ENCODE results near the gene SCN5A.

SCN5A gene

DNA sequence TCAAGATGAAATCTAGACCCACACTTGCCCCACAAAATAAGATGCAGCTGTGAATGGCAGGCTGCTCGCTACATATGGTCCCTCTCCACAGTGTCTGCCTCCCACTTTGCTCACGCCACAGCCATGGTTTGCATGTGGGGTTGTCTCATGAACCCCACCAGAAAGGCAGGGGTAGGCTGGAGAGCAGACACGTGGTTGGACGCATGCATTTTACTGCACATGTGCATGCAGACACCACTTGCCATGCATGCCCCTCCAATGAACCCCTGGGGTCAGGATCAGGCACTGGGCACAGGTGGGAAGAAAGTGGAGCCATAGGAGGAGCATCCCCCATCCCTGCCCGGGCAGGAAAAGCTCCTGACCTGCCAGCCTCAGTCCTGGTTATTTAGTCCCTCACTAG lies 20.7 kb downstream of the SCN5A start:
- no peak overlapping the region for H3K4me3 ChIP-seq (ENCODE audit: low read depth, low read length)
- no peak for DNase-seq (ENCODE audit: low read depth)

DNA sequence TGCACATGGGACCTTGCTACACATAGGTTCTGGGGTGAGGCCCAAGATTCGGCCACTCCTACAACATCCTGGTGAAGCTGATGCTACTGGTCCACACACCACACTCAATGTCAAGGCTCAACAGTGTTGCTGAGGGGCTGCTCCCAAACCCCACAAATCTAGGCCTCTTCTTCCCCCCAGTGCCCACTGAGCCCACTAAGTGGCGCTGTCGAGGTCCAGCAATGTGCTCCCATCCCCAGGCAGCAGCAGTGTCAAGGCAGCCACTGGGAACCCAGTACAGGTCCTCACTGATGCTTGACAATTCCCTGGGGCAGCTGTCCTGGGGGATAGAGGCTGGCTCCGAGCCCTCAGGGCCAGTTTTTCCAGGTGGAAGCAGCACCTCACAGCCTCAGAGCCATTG lies 21.5 kb downstream of the SCN5A start:
- no peak for DNase-seq (ENCODE audit: low read depth)
- no peak overlapping the region for H3K4me3 ChIP-seq (ENCODE audit: low read depth, low read length)

DNA sequence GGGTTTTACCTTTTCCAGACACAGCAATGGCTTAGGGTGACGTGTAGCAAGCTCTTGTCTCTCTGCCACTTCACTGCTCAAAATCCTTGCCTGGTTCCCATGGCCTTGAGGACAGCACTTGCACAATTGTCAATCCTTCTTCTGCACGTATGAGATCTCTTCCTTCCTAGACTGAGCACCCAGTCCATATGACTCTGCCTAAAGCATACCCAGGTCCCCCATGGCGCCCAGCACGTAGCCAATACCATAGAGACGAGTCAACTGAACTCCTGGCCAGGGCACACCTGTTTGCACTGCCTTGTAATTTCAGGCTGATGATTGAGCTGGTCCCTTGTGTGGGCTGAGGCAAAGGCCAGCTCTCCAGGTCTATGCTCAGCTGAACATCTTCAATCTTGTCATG lies 23.3 kb downstream of the SCN5A start:
- no peak for DNase-seq (ENCODE audit: low read depth)
- no peak overlapping the region for H3K4me3 ChIP-seq (ENCODE audit: low read depth, low read length)

DNA sequence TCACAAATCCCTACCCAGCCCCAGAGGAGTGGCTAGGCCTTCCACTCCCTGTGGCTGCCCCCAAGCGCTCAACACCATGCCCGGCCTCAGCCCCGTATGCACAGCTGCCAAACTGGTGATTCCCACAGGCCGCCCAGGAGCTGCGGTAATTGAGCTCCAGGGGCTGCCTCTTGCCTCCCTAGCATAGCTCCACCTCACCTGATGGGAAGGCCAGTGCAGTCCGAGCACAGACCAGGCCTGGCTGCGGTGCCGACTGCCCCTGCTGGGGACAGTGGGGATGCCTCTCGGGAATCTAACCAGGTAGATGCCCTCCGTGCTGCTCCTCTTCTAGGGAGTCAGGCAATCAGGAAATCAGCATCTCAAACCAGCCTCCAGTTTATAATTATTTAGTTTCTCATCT lies 25.9 kb downstream of the SCN5A start:
- no peak for DNase-seq (ENCODE audit: low read depth)
- no peak overlapping the region for H3K4me3 ChIP-seq (ENCODE audit: low read depth, low read length)

DNA sequence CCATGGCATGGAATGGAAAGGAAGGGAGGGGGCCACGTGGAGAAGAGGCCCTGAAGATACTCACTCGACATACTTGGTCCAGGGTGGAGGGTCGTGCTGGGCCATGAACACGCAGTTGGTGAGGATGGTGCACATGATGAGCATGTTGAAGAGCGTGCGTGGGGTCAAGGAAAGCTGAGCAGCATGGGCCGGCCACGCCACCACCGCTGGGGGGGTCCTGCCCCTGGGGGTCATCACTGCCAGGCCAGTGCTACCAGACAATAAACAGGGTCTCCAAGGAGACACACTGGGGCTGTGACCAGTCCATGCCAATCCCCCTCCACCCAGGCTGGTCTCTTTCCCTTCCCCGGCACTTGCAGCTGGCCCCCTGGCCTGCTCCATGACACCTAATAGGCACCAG lies 27.2 kb downstream of the SCN5A start:
- DNase-seq (ENCODE audit: low read depth): no peak
- H3K4me3 ChIP-seq (ENCODE audit: low read depth, low read length): no peak overlapping the region

DNA sequence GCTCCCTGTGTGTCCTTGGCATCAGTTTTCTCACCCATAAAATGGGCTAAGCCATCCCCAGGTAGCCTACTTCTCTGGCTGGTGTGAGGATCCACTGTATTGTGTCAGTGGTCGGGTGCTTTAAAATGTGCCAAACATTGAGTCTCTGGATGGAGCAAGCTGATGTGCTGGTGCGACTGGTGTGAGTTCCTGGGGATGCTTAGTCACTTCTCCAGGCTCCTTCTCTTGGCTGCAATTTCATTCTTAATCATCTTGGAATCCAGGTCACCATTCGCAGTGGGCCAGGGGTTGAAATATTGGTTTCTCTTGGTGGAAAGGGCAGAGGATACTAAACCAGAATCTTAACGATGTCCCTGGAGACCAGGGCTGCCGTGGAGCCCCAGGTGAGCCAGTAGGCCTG lies 29.3 kb downstream of the SCN5A start:
- H3K4me3 ChIP-seq (ENCODE audit: low read depth, low read length): no peak overlapping the region
- DNase-seq (ENCODE audit: low read depth): no peak

DNA sequence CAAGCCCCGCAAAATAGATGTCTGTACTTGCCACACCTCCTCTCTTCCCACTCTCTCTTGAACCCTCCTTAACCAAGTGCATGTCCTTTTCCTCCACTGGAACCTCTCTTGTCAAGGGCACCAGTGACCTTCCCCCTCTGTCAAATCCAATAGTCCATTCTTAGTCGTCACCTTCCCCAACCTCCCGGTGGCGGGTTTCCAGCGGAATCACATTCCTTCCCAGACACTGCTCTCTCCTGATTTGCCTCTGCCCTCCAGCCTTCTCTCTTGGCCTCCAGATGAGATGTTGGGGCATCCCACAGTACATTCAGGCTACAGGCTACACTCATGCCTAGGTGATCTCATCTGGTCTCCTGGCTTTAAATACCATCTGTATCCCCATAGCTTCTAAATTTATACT lies 31.1 kb downstream of the SCN5A start:
- H3K4me3 ChIP-seq (ENCODE audit: low read depth, low read length): no peak overlapping the region
- DNase-seq (ENCODE audit: low read depth): no peak

DNA sequence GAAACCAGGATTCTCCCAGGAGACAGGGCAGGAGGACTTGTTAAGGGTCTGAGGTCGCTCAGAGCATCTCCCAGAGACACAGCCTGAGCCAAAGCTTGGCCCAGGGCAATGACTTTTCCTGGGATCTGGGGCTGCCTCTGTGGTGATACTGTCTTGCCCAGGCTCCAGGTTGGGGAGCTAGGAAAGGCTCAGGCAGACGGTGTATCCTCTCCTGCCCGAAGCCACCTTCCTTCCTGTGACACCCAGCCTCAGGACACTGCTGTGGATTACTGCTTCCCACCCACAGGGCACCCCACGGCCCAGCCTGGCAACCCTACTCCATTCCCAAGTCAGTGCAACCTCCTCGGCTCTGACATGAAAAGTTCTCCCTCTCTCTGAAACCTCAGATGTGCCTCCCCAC lies 31.9 kb downstream of the SCN5A start:
- no peak overlapping the region for H3K4me3 ChIP-seq (ENCODE audit: low read depth, low read length)
- DNase-seq (ENCODE audit: low read depth): no peak

DNA sequence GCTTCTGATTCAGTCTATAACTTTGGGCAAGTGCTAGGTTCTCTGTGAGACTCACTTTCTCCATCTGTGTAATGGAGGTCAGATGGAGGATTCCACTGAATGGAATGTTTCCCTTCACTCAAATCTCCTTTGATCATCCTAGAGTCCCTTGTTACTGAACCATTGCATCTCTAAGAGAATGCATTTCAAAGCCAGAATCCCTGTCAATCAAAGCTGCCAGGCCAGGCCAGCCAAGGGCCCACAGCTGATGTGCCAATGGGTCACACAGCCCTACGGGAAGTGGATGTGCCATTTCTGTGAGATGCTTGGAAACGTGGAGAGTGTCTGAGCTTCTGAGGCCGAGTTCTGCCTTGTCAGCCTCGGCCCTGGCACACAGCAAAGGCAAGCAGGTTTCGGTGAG lies 32.4 kb downstream of the SCN5A start:
- no peak for DNase-seq (ENCODE audit: low read depth)
- no peak overlapping the region for H3K4me3 ChIP-seq (ENCODE audit: low read depth, low read length)

DNA sequence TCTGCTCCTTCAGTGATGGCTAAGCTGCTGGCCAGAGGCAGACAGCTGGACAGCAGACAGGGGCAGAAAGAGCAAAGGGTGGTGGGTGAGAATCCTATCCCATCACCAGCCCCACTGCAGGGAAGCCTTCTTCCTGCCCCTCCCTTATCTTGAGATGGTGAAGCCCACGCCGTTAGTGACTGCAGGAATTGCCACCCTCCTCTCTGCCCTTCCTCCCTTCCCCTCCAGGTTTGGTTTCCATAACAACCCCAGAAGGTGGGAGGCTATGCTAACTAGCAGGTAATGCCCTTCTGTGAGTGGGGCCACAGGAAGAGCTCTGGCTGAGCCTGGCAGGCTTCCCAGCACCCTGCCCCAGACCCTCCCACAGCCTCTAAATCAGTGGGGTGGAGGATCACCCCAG lies 32.8 kb downstream of the SCN5A start:
- H3K4me3 ChIP-seq (ENCODE audit: low read depth, low read length): no peak overlapping the region
- no peak for DNase-seq (ENCODE audit: low read depth)

DNA sequence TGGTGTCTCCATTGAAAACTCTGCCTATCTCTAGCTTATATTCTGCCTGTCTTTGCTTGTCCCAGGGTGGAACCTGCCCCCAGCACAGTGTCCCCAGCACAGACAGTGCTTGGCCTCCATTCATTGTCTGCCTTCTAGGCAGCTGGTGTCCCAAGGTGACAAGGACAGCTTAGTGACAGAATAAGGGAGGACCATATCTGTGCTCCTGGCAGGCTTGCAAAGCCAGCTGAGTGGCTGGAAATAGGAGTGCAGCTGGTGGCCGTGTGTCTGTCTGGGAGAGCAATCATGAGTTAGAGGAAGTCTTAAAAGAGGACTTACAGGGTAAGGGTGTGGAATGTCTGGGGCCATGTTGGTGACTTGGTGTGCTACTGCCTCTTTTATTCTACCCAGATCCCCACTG lies 33.4 kb downstream of the SCN5A start:
- no peak overlapping the region for H3K4me3 ChIP-seq (ENCODE audit: low read depth, low read length)
- no peak for DNase-seq (ENCODE audit: low read depth)

DNA sequence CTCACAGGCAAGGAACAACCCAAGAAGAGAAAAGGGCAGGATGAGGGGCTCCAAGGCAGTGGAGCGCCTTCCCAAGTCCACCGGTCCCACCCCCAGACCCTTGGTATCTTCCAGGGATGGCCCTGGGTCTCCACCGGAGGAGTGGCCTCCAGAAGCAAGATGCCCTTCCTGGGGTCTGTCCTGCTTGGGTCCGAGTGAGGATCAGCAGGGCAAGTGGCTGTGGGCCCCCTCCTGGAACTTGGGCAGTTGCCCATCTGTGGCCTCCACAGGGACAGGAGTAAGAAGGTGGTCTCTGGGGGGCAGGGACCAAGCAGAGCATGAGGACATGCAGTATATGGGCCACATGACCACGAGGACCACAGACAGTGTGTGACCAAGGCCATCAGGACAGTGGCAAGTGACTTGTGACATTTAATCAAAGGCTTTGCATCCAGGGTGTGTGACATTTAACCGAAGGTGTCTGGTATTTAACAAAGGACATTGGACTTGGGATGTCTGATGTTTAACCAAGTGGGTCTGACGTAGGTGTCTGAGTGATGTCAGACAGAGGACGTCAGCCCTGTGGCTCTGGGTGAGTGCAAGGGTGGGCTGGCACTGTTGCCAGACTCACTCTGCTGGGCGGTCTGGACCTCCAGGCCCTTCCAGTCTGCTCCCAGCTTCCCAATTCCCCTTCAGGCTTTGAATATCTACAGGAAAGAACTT lies 34.7 kb downstream of the SCN5A start:
- DNase-seq (ENCODE audit: low read depth): no peak

DNA sequence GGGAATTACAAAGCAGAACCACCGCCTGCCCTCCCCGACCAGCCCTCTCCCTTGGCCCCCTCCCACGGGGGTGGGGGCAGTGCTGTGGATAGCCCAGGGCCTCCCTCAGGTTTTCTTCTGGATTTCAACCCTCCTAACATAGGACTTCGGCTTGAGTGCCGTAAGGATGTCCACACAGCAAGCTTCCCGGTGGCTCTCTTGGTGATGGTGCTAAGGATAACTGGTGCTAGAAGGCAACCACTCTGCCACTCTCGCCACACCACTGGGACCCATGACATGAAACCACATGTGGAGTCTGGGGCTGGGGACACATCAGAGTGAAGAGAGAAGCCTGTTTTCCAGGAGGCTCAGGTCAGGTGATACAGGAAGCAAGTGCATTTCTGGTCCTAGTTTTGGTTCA lies 35.4 kb downstream of the SCN5A start:
- no peak for DNase-seq (ENCODE audit: low read depth)
- no peak overlapping the region for H3K4me3 ChIP-seq (ENCODE audit: low read depth, low read length)

More for the DNA sequence above, 34.7 kb downstream of the SCN5A start:
- H3K4me3 ChIP-seq (ENCODE audit: low read depth, low read length): no peak overlapping the region

DNA sequence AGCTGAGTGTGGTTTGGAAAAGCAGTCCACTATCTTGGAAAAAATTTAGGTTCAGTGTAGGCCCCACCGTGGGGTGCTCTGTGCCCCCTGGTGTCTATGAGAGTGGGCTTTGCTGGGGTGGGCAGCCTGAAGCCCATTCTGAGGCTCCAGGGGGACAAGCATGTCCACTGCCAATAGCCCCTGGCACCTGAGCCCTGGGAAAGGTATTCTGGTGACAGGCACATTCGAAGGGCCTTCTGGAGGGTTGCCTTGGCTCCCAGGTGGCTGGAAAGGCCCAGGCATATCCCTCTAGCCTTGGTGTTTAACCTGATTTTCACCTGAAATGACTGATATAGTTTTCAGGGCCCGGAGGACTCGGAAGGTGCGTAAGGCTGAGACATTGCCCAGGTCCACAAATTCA lies 36.1 kb downstream of the SCN5A start:
- no peak overlapping the region for H3K4me3 ChIP-seq (ENCODE audit: low read depth, low read length)
- DNase-seq (ENCODE audit: low read depth): no peak

DNA sequence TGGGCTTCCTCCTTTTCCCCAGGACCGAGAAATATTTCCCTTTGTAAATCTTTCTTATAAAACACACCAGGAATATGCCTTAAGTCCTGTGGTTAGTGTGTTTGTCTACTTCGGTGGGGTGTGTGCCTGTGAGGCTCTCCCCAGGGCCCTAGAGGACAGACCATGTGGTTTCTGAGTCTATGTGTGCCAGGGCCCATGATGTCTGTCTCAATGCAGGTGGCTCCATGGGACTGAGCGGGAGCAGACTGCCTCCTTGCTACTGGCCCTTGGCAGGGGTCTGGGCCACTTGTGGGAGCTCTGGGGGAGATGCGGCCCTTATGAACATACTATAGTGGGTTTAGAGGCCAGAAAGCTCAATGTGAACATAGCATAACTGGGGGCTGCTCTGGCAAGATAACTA lies 37.6 kb downstream of the SCN5A start:
- H3K4me3 ChIP-seq (ENCODE audit: low read depth, low read length): no peak overlapping the region
- DNase-seq (ENCODE audit: low read depth): no peak

DNA sequence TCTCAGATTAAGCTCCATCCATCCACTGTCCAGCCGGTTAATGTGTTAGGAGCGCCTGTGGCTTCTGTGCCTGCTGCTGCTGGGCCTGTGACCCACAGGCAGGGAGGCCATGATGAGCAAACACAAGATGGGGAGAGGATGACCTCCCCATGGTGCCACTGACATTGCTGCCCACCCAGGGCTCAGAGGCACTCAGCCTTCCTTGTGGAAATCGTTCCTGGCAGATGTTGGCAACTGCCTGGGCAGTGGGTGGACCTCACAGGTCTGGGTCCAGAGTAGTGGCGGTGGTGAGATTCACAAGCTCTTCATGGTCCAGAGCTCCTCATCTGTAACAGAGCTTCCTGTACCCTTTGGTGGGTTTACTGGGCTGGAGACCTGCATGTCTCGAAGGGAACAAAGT lies 38.6 kb downstream of the SCN5A start:
- no peak for DNase-seq (ENCODE audit: low read depth)
- H3K4me3 ChIP-seq (ENCODE audit: low read depth, low read length): no peak overlapping the region

DNA sequence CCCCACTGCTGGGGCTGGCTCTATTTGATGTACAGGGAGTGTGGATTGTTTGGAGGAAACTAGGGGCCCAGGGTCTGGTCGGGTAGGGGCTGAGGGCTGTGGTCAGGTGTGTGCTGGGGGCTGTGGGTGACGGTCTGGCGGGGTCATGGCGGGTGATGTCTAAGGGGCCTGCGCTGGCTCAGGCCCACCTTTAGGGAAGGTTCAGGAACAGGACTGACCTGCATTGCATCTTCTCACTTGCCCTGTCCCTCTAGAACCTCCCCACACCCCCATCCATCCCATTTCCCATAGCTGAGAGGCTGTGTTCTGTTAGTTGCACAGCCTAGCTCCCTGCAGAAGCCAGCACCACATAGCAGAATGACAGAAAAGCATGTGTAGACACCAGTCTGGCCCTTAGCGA lies 39.1 kb downstream of the SCN5A start:
- no peak for DNase-seq (ENCODE audit: low read depth)
- H3K4me3 ChIP-seq (ENCODE audit: low read depth, low read length): no peak overlapping the region

DNA sequence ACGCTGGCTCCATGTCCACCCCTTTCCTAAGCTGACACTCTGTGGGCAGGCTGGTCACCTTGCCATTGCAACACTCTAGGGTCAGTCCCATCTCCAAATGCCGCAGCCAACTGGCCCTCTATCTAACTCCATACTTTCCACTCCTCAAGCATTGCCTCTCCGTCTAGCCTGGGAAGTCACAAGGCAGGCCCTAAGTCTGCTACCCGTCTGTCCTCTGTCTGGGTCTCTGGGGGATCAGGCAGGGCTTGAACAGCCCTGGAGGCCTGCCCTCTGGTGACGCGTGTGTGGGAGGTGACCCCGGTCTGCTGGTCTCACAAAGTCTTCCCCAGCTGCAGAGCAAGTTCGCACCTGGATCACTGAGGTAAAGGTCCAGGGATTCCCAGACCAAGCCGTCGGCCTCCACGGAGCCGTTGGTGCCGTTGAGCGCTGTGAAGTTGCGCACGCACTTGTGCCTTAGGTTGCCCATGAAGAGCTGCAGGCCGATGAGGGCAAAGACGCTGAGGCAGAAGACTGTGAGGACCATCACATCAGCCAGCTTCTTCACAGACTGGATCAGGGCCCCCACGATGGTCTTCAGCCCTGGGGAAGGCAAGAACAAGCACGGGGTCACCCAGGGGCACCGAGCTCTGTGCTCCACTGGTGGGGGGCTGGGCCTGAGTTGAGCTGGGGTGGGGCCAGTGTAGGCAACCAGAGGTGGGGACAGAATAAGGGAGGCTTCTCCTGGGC lies 39.9 kb downstream of the SCN5A start:
- H3K4me3 ChIP-seq (ENCODE audit: low read depth, low read length): no peak overlapping the region
- no peak for DNase-seq (ENCODE audit: low read depth)

DNA sequence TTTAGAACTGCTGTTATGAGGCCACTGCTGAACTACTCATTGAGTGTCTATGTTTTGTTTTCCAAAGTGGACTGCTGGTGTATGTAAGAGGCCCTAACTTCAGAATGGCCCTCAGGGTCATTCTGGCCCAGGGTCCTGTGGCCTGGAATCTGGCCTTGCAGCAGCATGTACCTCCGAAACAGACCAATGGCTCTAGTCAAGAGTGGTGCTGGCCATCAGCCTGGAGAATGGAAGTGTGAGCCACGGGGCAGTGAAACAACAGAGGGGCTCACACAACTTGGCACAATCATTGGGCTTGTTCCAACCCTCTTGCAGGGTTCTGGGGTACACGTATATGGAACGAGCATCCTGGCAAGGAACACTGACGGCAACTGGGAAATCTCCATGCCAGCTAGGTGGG lies 40.5 kb downstream of the SCN5A start:
- no peak overlapping the region for H3K4me3 ChIP-seq (ENCODE audit: low read depth, low read length)
- no peak for DNase-seq (ENCODE audit: low read depth)

DNA sequence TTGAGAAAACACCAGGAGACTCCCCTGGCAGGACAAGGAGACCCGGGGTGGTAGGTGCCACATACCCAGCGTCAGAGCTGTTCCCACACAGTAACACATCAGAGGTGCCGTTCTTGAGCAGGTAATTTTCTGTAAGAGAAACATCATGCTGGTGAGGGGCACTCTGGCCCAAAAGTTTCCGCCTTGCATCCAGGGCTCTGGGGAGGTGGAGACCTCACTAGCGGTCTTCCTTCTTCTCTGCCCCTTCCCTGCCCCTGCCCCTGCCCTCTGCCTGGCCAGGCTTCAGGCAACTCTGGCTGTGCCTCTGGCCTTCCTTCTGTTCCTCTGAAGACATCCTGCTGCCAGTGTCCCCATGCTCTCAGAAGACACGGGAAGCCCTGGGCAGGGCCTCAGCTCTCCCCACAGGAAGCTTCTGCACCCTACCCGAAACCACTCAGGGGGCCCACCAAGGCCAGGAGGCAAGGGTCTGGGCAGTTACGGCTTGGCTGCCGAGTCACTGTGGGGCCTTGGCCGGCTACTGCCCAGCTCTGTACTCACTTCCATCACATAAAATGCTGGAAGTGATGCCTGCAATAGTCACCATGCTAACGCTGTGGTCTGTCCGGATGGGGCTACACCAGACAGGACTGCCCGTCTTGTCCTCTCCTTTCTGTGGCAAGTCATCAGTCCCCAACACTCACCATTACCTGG lies 41.3 kb downstream of the SCN5A start:
- no peak for DNase-seq (ENCODE audit: low read depth)

DNA sequence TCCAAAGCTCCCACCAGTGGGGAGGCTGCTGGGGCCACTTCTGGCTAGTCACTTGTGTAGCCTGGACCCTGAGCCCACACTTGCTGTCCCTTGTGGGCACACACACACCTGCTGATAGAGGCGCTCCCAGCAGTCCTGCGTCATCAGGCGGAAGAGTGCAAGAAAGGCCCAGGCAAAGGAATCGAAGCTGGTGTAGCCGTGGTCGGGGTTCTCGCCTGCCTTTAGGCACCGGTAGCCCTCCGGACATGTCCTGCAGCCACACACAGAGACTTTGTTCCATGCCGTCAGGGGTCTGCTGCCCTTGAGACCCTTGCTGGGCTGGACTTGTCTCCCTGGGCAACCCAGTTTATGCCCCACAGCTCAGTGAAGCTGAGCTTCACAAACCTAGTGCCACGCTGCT lies 42.9 kb downstream of the SCN5A start:
- DNase-seq (ENCODE audit: low read depth): no peak

More for the DNA sequence above, 41.3 kb downstream of the SCN5A start:
- no peak overlapping the region for H3K4me3 ChIP-seq (ENCODE audit: low read depth, low read length)

More for the DNA sequence above, 42.9 kb downstream of the SCN5A start:
- no peak overlapping the region for H3K4me3 ChIP-seq (ENCODE audit: low read depth, low read length)
